NCI-H2196 treated with DMSO at 0.1 percent for 48 hours (cell line): Measurements from ENCODE around the gene TPGS1.
A peak's percentile ranks its signal among the peaks of the same experiment; 100 is the strongest.
"Not testable (repeated sequence)": the region's sequence is repeated elsewhere in the genome, so short reads cannot be mapped to it uniquely, and the experiment has no call there.

Experiments
- DNase-seq: peaks from one replicate; lab custom pipeline; 2025; ENCODE audit not compliant: unreplicated experiment; lab: John Stamatoyannopoulos, UW

TPGS1 gene

DNA sequence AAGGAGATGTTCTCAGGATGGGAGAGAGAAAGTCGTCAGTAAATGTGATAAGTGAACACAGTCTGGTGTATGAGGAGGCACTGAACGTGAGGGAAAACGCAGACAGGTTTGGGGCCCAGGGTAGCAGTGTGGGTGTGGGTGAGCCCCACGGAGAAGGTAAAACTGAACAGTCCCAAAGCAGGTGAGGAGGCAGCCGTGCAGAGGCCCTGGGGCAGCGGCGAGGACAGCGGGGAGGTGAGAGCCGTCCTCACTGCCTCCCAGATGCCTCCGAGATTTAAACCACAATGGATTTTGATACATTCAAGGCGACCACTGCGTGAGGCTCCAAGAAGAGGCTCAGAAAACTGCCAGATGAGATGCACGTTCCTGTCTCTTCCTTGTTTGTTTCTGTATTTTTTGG lies 31.9 kb upstream of the TPGS1 start:
- DNase-seq: no peak

DNA sequence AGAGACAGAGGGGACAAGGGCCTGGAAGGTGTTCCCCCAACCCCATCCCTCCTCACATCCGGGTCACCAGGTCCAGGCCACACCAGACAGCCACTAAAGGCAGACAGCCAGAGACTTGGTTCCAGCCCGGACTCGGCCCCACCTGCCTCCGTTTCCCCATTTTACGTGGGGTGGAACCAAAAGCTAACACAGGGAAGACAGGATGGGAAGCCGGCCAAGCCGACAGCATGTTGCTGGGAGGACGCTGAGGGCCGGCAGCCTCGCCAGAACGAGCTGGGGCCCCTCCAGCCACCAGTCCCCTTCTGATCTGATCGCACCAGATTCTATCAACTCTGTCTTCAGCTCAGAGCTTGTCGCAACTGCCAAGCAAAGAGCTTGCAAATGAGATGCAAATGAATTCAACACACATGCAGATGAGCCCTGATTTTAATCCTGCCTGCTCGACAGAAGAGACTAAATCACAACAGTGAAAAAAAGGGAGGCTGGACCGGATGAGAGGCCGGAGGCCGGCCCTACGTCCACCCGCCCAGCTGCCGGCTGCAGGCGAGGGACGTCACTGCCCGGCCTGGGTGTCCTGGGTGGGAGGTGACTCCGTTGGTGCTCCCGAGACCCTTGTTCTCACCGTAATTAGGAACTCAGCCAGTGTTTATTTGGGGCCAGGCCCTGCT lies 28.9 kb upstream of the TPGS1 start:
- DNase-seq: no peak

DNA sequence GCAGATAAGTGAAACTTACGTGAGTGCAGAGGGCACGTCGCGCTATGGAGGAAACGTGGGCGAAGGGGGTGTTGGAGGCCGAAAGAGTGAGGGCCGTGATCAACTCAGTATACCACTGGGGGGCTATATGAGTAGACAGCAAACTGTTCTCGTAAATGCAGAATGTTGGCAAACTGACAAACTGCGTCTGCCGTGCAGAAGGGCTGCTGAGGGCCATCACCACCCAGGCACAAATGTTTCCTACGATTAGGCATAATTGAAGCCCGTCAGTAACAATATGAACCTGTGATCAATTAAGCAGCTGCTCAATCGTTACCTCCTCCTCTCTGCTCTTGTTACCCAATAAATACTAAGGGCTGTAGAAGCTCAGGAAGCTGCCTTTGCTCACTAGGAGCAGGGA lies 28.3 kb upstream of the TPGS1 start:
- DNase-seq: no peak

DNA sequence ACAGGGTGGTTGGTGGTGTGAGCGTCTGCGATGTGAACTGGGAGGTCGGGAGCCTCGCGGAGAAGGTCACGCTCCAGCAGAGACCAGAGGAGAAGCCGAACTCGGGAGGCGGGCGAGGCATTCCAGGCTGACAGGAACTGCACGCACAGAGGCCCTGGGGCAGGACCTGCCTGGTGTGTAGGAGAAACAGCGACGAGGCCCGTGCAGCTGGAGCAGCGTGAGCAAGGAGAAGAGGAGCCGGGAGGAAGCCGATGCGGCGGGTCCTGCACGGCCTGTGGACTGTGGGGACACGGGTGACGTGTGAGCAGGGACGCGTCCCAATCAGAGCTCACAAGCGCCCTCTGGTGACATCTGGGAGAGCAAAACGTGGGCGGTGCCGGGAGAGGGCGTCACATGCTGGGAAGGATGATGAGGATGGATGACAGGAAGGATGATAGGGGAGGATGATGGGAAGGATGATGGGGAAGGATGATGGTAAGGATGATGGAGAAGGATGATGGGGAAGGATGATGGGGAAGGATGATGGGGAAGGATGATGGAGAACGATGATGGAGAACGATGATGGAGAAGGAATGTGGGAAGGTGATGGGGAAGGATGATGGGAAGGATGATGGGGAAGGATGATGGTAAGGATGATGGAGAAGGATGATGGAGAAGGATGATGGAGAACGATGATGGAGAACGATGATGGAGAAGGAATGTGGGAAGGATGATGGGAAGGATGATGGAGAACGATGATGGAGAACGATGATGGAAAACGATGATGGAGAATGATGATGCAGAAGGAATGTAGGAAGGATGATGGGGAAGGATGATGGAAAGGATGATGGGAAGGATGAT lies 27.1 kb upstream of the TPGS1 start:
- DNase-seq: no peak

DNA sequence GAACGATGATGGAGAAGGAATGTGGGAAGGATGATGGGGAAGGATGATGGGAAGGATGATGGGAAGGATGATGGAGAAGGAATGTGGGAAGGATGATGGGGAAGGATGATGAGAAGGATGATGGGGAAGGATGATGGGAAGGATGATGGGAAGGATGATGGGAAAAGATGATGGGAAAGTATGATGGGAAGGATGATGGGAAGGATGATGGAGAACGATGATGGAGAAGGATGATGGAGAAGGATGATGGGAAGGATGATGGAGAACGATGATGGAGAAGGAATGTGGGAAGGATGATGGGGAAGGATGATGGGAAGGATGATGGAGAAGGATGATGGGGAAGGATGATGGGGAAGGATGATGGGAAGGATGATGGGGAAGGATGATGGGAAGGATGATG lies 26.2 kb upstream of the TPGS1 start:
- DNase-seq: not testable (repeated sequence)

DNA sequence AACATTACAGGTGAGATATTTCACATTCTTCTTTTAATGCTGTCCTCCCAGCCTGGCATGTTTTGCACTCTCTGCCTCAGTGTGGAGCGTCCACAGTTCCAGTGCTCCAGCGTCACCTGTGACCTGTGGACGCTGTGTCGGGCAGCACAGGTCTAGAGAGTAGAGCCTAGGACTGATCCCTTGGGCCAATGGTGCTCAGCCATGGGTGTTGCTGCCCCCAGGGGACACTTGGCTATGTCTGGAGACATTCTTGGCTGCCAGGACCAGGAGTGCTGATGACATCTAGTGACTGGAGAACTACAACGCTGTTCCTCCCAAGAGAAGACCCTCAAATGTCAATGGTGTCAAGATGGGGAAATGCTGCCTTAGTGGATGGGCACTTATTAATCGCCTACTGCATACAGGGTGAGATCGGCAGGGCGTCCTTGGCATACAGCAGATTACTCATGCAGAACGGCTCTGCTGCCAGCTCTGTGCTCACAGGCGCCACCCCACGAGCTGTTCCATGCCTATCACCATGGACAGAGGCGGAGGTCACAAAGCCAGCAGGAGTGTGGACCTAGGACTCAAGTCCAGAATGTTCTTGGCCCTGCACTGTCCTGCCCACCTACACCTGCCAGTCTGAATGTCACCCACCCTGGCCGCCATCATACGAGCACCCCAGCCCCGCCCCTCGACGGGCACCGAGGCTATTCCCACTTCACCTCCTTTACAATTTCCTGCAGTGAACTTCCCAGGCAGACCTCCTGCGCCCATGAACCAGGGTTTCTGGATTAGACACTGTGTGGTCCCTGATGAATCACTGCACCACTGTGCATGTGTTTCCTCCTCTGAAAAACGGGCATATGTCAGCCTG lies 24.9 kb upstream of the TPGS1 start:
- DNase-seq: no peak

DNA sequence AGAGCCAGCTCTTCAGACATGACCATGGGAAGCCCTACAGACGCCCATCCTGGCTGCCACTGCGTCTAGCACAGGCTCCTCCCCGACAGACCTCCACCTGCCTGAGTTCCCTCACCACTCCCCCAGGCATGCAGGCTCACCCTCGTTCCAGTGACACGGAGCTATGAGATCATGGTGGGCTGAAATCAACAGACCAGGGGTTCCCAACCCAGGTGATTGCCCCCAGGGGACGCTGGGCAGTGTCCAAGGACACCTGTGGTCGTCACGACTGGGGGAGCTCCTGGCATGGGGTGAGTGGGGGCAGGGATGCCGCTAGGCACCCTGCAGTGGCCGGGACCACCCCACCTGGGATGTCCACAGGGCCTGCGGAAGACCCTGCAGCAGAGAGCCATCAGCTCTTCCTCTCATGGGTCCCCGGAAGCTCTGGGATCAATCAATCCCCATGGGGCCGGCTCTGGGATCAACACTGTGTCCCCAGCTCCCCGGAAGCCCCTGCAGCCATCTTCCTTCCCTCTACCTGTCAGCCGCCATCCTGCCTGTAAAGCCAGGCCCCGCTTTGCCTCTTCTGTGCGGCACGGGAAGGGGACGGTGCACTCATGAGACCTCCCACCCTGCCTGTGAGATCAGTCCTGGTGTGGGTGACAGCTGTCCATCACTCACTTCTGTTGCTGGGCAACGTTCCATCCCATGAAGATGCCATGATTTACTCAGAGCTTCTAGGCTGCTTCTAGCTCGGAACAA lies 23.8 kb upstream of the TPGS1 start:
- no peak for DNase-seq

DNA sequence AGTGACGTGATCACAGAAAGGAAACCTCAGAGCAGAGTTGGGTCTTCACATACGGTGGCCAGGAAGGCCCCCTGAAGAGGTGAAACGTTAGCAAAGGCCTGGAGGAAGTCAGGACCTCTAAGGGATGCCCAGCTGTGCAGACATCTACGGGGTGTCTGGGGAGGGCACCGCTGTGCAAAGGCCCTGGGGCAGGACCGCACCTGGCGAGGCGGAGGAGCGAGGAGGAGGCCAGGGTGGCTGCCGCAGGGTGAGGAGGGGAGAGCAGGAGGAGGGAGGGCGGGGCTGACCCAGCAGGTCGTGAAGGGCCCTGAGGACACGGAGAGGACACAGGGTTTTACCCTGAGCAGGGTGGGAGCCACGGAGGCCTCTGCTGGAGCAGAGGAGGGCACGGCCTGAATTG lies 22.8 kb upstream of the TPGS1 start:
- no peak for DNase-seq

DNA sequence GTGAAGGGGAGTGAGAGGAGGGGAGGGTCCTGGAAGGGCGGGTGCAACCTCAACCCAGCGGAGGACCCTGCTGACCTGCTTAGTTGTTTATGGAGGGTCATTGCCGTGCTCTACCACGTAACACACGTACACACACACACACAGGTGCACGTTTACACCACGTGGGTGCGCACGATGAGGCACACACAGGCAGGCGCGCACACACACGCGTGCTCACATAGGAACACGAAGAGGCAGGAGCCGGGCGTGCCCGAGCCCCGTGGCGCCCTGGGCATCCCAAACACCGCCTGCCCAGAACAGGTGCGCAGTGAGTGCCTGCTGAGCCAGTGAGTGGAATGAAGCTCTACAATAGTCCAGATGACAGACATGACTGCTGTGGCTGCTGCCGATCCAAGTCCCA lies 22.2 kb upstream of the TPGS1 start:
- DNase-seq: no peak

DNA sequence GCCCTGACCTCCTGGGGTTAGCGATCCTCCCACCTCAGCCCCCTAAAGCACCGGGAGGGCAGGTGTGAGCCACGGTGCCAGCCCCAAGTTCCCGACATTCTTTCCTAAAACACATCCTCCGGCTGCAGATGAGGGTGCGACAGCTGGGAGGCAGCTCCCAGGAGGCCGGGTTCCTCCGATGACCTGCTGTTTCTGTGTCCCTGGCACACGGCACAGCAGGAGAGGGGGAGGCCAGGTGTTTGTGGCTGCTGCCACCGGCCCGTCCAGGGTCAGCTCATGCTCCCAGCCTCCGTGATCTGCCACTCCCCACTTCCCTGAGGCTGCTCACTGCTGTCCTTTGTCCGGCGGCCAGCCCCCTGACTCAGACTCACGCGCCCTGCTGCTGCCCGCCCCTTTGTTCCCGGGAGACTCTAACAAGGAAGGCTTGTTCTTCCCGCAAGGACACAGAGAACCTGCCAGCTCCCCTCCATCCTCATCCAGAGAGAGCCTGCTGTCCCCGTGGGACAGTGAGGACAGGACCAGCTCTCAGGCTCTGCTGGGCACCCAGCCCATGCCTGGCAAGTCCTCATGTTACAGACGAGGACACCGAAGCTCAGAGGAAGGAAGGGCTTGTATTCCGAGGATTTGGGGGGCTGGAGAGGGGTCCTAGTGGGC lies 21.6 kb upstream of the TPGS1 start:
- DNase-seq: no peak

DNA sequence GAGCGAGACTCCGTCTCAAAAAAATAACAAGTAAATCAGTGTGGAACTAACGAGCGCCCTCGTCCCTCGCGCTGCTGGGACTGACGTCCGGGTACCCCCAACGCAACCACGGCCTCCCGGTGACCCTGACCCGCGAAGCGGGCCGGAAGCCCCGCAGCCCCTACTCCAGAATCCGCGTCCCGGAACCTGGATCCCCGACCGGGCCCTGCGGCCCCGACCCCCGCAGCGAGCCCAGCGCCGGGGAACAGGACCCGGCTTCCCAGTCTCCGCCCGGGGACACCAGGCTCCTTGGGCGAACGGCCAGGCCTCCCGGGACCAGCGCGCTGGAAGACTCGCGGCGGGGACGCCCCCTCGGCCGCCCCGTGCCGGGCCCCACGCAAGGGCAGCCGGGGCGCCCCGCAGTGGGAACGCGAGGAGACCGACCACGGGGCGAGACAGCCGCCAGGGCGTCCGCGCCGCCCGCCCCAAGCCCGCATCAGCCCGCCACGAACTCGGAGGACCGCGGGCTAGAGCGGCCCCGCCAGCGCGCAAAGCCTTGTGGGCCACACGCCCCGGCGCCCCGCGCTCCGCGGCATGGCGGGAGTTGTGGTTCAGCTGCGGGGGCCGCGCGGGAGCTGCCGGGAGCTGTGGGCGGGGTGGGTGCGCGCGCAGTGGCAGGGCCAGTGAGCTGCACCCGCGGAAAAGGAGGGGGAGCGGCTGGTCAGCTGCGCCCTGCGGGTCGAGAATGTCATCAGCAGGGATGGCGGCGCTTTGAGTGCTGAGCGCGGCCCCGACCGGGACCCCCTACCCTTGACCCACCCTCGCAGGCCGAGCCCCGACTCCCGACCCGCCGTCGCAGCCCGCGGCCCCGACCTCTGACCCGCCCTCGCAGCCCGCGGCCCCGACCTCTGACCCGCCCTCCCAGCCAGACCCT lies 18.5 kb upstream of the TPGS1 start:
- peak; percentile 92 for DNase-seq

DNA sequence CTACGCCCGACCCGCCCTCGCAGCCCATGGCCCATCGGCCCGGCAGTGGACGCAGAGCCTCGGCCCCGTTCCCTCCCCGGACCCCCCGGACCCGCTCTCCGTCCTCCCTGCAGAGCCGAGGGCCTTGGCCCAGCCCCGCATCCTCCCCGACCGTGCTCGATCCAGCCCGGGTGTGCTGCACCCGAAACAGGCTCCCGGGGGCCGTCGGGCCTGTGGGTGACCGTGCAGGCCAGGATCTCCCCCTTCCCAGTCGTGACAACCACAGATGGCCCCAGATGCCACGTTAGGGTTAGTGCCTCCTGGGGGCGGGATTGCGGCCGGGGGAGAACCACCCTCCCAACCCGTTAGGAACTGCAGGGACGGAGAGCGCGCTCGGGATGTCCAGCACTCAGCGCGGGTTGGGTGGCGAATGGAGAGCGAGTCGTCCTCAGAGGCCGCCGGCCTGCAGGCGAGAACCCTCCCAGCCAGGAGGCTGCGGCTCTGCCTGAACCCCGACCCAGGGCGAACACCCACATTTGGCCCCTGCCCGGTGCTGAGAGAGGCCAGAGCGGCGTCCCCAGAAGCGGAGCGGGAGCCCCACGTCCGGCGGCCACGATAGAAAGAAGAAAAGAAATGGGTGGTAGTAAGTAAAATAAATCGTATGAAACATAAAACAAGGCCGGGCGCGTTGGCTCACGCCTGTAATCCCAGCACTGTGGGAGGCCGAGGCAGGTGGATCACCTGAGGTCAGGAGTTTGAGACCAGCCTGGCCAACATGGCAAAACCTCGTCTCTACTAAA lies 17.7 kb upstream of the TPGS1 start:
- DNase-seq: no peak

DNA sequence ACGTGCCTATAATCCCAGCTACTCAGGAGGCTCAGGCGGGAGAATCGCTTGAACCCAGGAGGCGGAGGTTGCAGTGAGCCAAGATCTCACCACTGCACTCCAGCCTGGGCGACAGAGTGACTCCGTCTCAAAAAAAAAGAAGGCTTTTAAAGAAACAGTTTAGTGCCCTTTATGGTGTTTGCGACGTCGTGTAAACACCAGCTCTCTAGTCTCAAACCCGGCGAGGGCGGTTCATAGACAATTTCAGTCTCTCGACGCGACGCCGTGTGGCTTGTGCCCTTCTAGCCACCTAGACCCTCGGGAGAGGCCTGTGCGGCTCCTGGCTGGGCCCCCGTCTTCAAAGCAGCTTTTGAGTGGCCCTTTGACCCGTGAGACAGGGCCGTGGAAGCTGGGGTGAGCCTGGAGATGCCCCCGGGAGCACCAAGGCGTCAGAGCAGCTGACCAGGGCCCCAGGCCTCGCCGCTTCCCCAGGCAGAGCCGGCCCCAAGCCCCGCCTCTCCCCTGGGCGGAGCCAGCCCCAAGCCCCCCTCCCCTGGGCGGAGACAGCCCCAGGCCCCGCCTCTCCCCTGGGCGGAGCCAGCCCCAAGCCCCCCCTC lies 16.1 kb upstream of the TPGS1 start:
- no peak for DNase-seq

DNA sequence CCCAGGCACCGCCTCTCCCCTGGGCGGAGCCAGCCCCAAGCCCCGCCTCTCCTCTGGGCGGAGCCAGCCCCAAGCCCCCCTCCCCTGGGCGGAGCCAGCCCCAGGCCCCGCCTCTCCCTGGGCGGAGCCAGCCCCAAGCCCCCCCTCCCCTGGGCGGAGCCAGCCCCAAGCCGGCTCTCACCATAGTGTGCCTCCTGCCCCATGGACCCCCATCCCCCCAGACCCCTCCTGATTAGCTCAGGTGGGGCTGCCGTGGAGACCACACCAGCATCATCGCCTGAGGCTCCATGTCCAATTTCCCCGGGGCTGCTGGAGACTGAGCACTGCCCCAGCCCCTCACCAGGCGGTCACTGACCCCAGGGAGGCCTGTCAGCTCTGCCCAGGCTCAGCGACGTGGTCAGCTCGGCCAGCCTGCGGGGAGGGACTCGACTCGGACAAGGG lies 15.2 kb upstream of the TPGS1 start:
- DNase-seq: no peak

DNA sequence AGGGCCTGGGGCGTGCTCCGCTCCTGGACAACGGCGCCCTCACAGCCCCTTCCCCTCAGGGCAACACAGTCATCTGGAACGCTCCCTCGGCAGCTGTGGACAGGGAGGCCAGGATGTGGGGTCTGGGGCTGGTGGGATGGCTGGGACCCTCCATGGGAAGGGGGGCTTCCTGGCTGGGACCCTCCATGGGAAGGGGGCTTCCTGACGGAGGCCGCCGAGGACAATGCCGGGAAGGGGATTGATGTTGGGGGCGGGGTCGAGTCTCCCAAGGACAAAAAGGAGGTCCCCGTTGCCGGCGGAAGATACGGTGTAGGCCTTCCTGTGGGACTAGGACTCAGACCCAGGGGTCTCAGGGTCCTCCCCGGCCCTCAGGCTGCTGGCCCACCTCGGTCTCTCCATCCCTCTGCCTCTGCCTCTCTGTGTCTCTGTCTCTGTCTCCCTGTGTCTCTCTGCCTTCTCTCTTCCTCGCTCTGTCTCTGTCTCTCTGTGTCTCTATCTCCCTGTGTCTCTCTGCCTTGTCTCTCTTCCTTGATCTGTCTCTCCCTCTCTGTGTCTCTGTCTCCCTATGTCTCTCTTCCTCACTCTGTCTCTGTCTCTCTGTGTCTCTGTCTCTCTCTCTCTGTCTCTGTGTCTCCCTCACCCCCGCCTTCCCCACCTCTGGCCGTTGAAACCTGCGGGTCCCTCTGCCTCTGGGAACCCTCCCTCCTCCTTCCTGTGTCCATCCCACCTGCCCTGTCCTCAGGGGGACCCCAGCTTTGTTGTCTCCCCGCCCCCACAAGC lies 13.7 kb upstream of the TPGS1 start:
- DNase-seq: no peak

DNA sequence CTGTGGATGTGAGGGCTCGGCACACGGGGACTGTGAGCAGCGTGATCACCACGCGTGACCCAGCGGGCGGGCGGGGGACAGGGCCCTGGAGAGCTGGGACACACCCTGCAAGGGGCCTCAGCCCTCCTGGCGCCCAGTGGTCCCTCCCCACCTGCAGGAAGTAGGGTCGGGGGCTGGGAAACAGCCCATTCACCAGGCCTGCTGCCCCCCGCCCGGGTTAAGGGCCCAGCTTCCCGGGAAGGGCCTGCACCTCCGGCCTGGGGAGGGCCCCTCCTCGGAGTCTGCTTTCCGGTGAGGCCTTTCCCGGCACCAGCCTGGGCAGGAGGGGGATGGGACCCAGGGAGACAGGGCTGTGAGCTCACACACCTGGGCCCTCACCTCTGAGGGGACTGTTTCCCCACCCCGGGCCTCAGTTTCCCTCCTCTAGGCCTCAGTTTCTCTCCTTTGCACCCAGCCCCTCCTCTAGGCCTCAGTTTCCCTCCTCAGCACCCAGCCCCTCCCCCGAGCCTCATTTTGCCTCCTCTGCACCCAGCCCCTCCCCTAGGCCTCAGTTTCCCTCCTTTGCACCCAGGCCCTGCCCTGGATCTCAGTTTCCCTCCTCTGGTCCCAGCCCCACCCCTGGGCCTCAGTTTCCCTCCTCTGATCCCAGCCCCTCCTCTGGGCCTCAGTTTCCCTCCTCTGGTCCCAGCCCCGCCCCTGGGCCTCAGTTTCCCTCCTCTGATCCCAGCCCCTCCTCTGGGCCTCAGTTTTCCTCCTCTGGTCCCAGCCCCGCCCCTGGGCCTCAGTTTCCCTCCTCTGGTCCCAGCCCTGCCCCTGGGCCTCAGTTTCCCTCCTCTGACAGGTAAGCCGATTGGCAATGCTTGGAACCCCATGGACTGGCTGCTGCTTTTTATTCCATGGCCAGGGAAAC lies 12.9 kb upstream of the TPGS1 start:
- no peak for DNase-seq

DNA sequence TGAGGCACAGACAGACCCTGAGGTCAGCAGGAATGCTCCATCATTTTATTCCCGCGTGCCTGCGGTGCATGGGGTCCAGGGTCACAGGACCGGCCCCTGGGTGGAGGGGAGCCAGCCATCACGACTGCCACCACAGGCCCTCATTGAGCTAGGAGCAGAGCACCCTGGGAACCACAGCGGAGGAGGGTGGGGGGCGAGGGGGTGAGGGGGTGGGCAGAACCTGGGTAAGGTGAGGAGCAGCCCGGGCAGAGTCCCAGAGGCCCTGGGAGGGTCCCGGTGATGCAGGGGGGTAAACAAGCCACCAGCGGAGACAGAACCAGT lies 12.3 kb upstream of the TPGS1 start:
- DNase-seq: no peak
